BE2C (cell line): Measurements from ENCODE around the gene ZNF816.
A peak's percentile ranks its signal among the peaks of the same experiment; 100 is the strongest.

Experiments used
- DNase-seq: peaks from one replicate; pipeline ENCODE4 v3.0.0-alpha.2; 2020
- H3K27me3 ChIP-seq: fragments of 250-450 bp; sonication (Bioruptor Pico); 2 replicates; pipeline ENCODE4 v1.5.1; 2020; ENCODE audit warnings: mild to moderate bottlenecking
- H3K36me3 ChIP-seq: fragments of 250-450 bp; sonication (Bioruptor Pico); 2 replicates; pipeline ENCODE4 v1.5.1; 2020; ENCODE audit warnings: mild to moderate bottlenecking
- H3K4me1 ChIP-seq: fragments of 250-450 bp; sonication (Bioruptor Pico); 2 replicates; pipeline ENCODE4 v1.5.1; 2020
- H3K4me3 ChIP-seq: 2 replicates; pipeline ENCODE4 v1.5.1; 2011; ENCODE audit warnings: low read depth, low read length
- H3K9me3 ChIP-seq: fragments of 250-450 bp; sonication (Bioruptor Pico); 2 replicates; pipeline ENCODE4 v1.5.1; 2020
- TF ChIP-seq, protein P1 (sequence below): IDR thresholded peaks from 2 replicates; pipeline ENCODE4 v1.5.1; 2012; ENCODE audit warnings: mild to moderate bottlenecking, low read depth, low read length

The ZNF816 gene

DNA sequence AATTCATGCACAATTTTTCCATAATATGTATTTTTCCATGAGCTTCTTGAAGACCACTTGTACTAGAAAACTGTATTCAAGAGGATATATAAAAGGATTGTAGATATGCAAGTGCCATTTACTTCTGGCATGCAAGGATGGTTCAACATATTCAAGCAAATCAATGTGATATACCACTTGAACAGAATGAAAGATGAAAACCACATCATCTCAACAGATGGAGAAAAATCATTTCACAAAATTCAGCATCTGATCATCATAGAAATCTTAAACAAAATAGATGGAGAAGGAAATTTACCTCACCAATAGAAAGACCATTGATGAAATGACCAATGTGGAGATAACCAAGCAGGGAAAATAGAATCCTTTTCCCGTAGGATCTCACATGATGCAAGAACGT, 5.1 kb upstream of the ZNF816 start:
- no peak for DNase-seq
- TF ChIP-seq, protein P1, sequence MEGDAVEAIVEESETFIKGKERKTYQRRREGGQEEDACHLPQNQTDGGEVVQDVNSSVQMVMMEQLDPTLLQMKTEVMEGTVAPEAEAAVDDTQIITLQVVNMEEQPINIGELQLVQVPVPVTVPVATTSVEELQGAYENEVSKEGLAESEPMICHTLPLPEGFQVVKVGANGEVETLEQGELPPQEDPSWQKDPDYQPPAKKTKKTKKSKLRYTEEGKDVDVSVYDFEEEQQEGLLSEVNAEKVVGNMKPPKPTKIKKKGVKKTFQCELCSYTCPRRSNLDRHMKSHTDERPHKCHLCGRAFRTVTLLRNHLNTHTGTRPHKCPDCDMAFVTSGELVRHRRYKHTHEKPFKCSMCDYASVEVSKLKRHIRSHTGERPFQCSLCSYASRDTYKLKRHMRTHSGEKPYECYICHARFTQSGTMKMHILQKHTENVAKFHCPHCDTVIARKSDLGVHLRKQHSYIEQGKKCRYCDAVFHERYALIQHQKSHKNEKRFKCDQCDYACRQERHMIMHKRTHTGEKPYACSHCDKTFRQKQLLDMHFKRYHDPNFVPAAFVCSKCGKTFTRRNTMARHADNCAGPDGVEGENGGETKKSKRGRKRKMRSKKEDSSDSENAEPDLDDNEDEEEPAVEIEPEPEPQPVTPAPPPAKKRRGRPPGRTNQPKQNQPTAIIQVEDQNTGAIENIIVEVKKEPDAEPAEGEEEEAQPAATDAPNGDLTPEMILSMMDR, result no peak
- no peaks in the 10 kb centered on the region for H3K27me3 ChIP-seq
- H3K36me3 ChIP-seq, result no peaks in the 10 kb centered on the region
- no peaks in the 10 kb centered on the region for H3K4me1 ChIP-seq
- H3K9me3 ChIP-seq, result no peaks in the 10 kb centered on the region
- H3K4me3 ChIP-seq, result no peak overlapping the region

DNA sequence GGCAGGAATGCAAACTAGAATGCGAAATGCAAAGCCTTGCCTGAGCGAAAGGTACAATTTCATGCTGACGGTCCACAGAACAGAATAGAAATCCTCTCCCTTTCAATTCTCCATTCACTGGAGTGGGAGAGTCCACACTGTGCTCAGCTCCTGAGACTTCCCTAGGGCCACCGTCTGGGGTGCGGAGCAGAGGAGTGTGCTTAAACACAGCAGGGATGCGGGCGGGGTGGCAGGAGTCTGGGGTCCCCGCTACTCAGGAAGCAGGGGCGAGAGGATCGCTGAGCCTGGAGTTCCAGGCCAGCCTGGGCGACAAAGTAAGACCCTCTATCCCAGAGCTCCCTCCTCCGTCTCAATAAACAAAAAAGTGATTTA, 552 bp upstream of the ZNF816 start:
- Histone ChIP-seq H3K9me3 (no peaks in the 10 kb centered on the region), H3K36me3 (no peaks in the 10 kb centered on the region), H3K4me1 (no peaks in the 10 kb centered on the region), H3K27me3 (no peaks in the 10 kb centered on the region), H3K4me3 (peak overlapping the region; percentile 84)
- TF ChIP-seq, protein P1, result no peak
- peak; percentile 11 for DNase-seq

- Histone ChIP-seq H3K9me3 (no peaks in the 10 kb centered on the region), H3K36me3 (no peaks in the 10 kb centered on the region; the same call in 1 of the 2 replicates), H3K4me1 (no peaks in the 10 kb centered on the region), H3K27me3 (no peaks in the 10 kb centered on the region), H3K4me3 (peak overlapping the region; percentile 84)
- no peak for DNase-seq
- TF ChIP-seq, protein P1, result no peak
These were observed 700 bp downstream of the ZNF816 start for GRCh38 chr19:52961981-52962380.

DNA sequence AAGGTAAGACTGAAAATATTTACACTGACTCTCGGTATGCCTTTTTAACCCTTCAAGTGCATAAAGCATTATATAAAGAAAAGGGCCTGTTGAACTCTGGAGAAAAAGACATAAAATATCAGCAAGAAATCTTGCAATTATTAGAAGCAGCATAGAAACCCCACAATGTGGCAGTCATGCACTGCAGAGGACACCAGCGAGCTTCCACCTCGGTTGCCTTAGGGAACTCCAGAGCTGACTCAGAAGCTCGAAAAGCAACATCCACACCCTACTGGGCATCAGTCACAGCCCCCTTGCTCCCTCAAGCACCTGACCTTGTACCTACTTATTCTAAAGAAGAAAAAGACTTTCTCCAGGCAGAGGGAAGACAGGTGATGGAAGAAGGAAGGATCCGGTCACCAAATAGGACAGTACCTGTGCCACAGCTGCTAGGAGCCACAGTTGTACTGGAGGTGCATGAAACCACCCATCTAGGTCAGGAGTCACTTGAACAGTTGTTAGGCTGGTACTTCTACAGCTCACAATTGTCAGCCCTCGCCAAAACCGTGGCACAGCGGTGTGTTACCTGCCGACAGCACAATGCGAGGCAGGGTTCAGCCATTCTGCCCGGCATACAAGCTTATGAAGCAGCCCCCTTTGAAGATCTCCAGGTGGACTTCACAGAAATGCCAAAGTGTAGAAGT, 2.9 kb downstream of the ZNF816 start:
- TF ChIP-seq, protein P1, result no peak
- no peak overlapping the region for H3K4me3 ChIP-seq
- DNase-seq, result no peak
- no peaks in the 10 kb centered on the region for H3K9me3 ChIP-seq
- no peaks in the 10 kb centered on the region for H3K27me3 ChIP-seq
- peaks cover 6% of the 10 kb centered on the region; the same call in 1 of the 2 replicates for H3K36me3 ChIP-seq
- H3K4me1 ChIP-seq, result no peaks in the 10 kb centered on the region

GRCh38 chr19:52957591-52957990, 5.1 kb downstream of the ZNF816 start:
- no peaks in the 10 kb centered on the region for H3K4me1 ChIP-seq
- H3K36me3 ChIP-seq, result peaks cover 6% of the 10 kb centered on the region; the same call in 1 of the 2 replicates
- TF ChIP-seq, protein P1, result no peak
- H3K9me3 ChIP-seq, result no peaks in the 10 kb centered on the region
- no peak for DNase-seq
- no peaks in the 10 kb centered on the region for H3K27me3 ChIP-seq
- H3K4me3 ChIP-seq, result no peak overlapping the region

GRCh38 chr19:52956917-52957316, 5.8 kb downstream of the ZNF816 start:
- Histone ChIP-seq H3K27me3 (no peaks in the 10 kb centered on the region), H3K4me3 (no peak overlapping the region), H3K9me3 (peaks cover 3% of the 10 kb centered on the region; the same call in 1 of the 2 replicates), H3K36me3 (peaks cover 11% of the 10 kb centered on the region), H3K4me1 (no peaks in the 10 kb centered on the region)
- TF ChIP-seq, protein P1, result no peak
- no peak for DNase-seq
